ENCODE data around the gene HEXA.

- TF ChIP-seq MAFK (IDR thresholded peaks at IDR 0.05; ENCODE audit: partially characterized antibody) (peak; percentile 99), REST (IDR thresholded peaks at IDR 0.05) (no peak), RARB (CRISPR knock-in tag; IDR thresholded peaks at IDR 0.05) (no peak), SMC3 (IDR thresholded peaks at IDR 0.05) (0 out of 3 replicates have a peak, but pooled peaks have one; percentile 10), RAD21 (conservative IDR thresholded peaks at IDR 0.05 in 1 of 2, IDR thresholded peaks at IDR 0.05 in 1 of 2) (0 out of 5 replicates have a peak, but pooled peaks of 1 of the 2 experiments have one; percentile 18), EP300 (IDR thresholded peaks at IDR 0.05) (peak in 1 of 2 experiments; percentile 41; a peak in 1 of 5 replicates), EHF (CRISPR knock-in tag; IDR thresholded peaks at IDR 0.05) (no peak), CTCF (IDR thresholded peaks at IDR 0.05) (no peak), USF2 (IDR thresholded peaks at IDR 0.05) (no peak)
Measured at GRCh38 chr15:72339777-72340177, 36.0 kb downstream of the HEXA start.

All from A549 (cell line).